T-helper 2 cell treated with Interferon-gamma antibody and Interleukin-4, amounts not matched to agents 100 ng/mL and 5 ng/mL, for 36 hours (primary cell): ENCODE results near the gene CPTP. TPM values are rescaled to one million over a fixed set of nuclear protein-coding genes. Genes with fewer than 3 reads are reported as not detected.

Experiments used
- intact Hi-C: fragments of 100-400 bp; cut with micrococcal nuclease; formaldehyde crosslinking; loops from one replicate; pipeline ENCODE4 v1.15.1; 2023
- total RNA-seq: library from RNA; stranded (reverse); gene quantifications from 2 replicates; pipeline ENCODE4 v1.2.3, GENCODE V29; 2022

Gene CPTP
- total RNA-seq, 1 donor from 2014 or later = 20.0 TPM

- intact Hi-C loops = loop anchor here (1.0 to 10.0 kb wide), 5 partner anchors 19 to 271 kb away; partner anchors contain the start of genes AURKAIP1, C1orf159, CPTP and DVL1
These were observed 19.1 kb upstream of the CPTP start for GRCh38 chr1:1305300-1306069.

- intact Hi-C loops = loop anchor here (5.0 to 10.0 kb wide), 4 partner anchors 41 to 271 kb away; partner anchors contain the start of genes AURKAIP1, C1orf159 and DVL1
These were observed 18.4 kb upstream of the CPTP start for GRCh38 chr1:1306070-1306660.

- intact Hi-C loops = loop anchor here (5.0 to 10.0 kb wide), 4 partner anchors 41 to 272 kb away; partner anchors contain the start of genes AURKAIP1, C1orf159 and DVL1
These were observed 17.8 kb upstream of the CPTP start for GRCh38 chr1:1306661-1307260.

- intact Hi-C loops = loop anchor here (5.0 to 10.0 kb wide), 4 partner anchors 40 to 273 kb away; partner anchors contain the start of genes AURKAIP1, C1orf159 and DVL1
These were observed 17.2 kb upstream of the CPTP start for GRCh38 chr1:1307261-1307922.

GRCh38 chr1:1307923-1308755, 16.5 kb upstream of the CPTP start, which contains the start of the genes ACAP3 and PUSL1:
Gene ACAP3, minus strand, starts transcription at chr1:1307930. Its CDS starts 115 bp downstream, at chr1:1307815.
Gene PUSL1, plus strand, starts transcription at chr1:1308597. Its CDS starts 47 bp downstream, at chr1:1308644.
- intact Hi-C loops = loop anchor here (2.0 to 10.0 kb wide), 5 partner anchors 35 to 273 kb away; partner anchors contain the start of genes AURKAIP1, C1orf159, DVL1 and UBE2J2

GRCh38 chr1:1308756-1309250, 15.8 kb upstream of the CPTP start:
- intact Hi-C loops = loop anchor here (2.0 to 10.0 kb wide), 5 partner anchors 36 to 274 kb away; partner anchors contain the start of genes AURKAIP1, C1orf159, DVL1 and UBE2J2

- intact Hi-C loops = loop anchor here (2.0 to 10.0 kb wide), 5 partner anchors 37 to 275 kb away; partner anchors contain the start of genes AURKAIP1, C1orf159, DVL1 and UBE2J2
These were observed 15.1 kb upstream of the CPTP start for GRCh38 chr1:1309251-1310108.

- intact Hi-C loops = no loop called here
These were observed 14.6 kb upstream of the CPTP start for GRCh38 chr1:1310109-1310385.

GRCh38 chr1:1310476-1311053, 14.0 kb upstream of the CPTP start:
- intact Hi-C loops = no loop called here

- intact Hi-C loops = no loop called here
These were observed 13.2 kb upstream of the CPTP start for GRCh38 chr1:1311107-1312104.

GRCh38 chr1:1312450-1313314, 11.9 kb upstream of the CPTP start:
- intact Hi-C loops = no loop called here

- intact Hi-C loops = no loop called here
These were observed 10.9 kb upstream of the CPTP start for GRCh38 chr1:1313500-1314236.

GRCh38 chr1:1314237-1314586, 10.4 kb upstream of the CPTP start:
- intact Hi-C loops = no loop called here

- intact Hi-C loops = no loop called here
These were observed 9.8 kb upstream of the CPTP start for GRCh38 chr1:1314678-1315335.

- intact Hi-C loops = no loop called here
These were observed 9.1 kb upstream of the CPTP start for GRCh38 chr1:1315435-1315954.
